ENCODE data around the gene FCN2. TPM values are rescaled to one million over a fixed set of nuclear protein-coding genes. Genes with fewer than 3 reads are reported as not detected.

Gene FCN2
- total and polyA plus RNA-seq, 2 of the 4 experiments (the other 2 are of a cell fraction), result not detected

DNA sequence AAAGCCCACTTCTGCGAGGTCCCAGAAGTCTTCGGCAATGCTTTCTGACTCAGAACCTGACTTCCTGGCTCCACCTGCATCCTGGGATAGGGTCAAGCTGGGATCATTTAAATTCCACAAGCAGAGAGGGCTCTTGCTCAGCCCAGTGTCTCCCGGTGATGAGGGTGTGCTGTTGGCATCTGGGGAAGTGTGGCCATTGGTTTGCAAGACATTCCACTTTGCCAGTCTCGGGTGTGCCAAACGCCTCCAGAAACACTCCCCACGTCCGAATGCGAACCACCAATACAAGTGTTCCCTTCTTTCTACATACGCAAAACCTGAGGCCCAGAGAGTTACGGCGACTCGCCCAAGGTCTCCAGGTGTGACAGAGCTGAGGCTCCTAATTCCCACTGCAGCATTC lies 43.1 kb upstream of the FCN2 start:
- Histone ChIP-seq H4K20me1 (ENCODE audit: insufficient read depth, low read length) (peaks cover 42% of the 10 kb centered on the region), H4K8ac (ENCODE audit: low read depth in 2 of 2, low read length in 2 of 2) (no peak overlapping the region), H3K18ac (ENCODE audit: low read depth, low read length) (no peak overlapping the region), H3K36me3 (ENCODE audit: control insufficient read depth, insufficient read depth, low read length) (peaks cover 97% of the 10 kb centered on the region), H3K9me3 (ENCODE audit: control insufficient read depth, insufficient read depth, low read length) (no peaks in the 10 kb centered on the region), H3K23ac (ENCODE audit: low read depth, low read length) (no peak overlapping the region), H2AK9ac (replicated peaks; ENCODE audit: low read depth, low read length, poor library complexity) (peak overlapping the region; percentile 10), H3K27ac (ENCODE audit: insufficient read depth, low read length) (no peak overlapping the region), H3K56ac (ENCODE audit: extremely low read depth, insufficient read depth, low read length) (no peak overlapping the region), H3K79me1 (ENCODE audit: low read depth in 1 of 2, low read length in 2 of 2) (peaks cover 2 to 12% of the 10 kb centered on the region in 2 experiments; a peak in 3 of 4 replicates), H3K9me1 (ENCODE audit: insufficient read depth, low read length) (0 out of 2 replicates have a peak, but pooled peaks cover 3% of the 10 kb centered on the region), H3K4me2 (ENCODE audit: low read depth, low read length) (no peak overlapping the region), H2BK20ac (ENCODE audit: low read depth, low read length) (no peak overlapping the region), H2BK5ac (ENCODE audit: low read depth, low read length, poor library complexity, severe bottlenecking) (no peak overlapping the region), H3K27me3 (ENCODE audit: control insufficient read depth, insufficient read depth, low read length) (no peaks in the 10 kb centered on the region), H3K14ac (replicated peaks; ENCODE audit: low read depth, low read length) (no peak overlapping the region), H2BK120ac (ENCODE audit: low read depth, low read length) (no peak overlapping the region), H3K9ac (ENCODE audit: low read depth, low read length) (no peak overlapping the region), H3K4me3 (ENCODE audit: insufficient read depth, low read depth, low read length) (no peak overlapping the region), H3K4ac (ENCODE audit: low read depth, low read length) (no peak overlapping the region), H4K5ac (ENCODE audit: low read depth, low read length) (no peak overlapping the region), H2AFZ (replicated peaks; ENCODE audit: low read length, poor library complexity) (no peak overlapping the region), H4K91ac (ENCODE audit: insufficient read depth, low read depth, low read length) (no peak overlapping the region), H2BK15ac (ENCODE audit: low read depth, low read length) (no peak overlapping the region), H3K4me1 (ENCODE audit: control insufficient read depth, insufficient read depth, low read length) (no peaks in the 10 kb centered on the region), H2AK5ac (ENCODE audit: low read depth, low read length) (no peak overlapping the region)
- POLR2A ChIA-PET (ENCODE audit: unreplicated experiment), result no interaction called here
- 92% methylated on average over 8 of the region's 12 CpGs; no CpG with 5 or more reads in 1 of the 2 experiments for WGBS, 2 experiments (ENCODE audit: extremely low coverage in 2 of 2, insufficient read length in 1 of 2)
- DNase-seq, result peak; percentile 25
- CTCF ChIA-PET, result no interaction called here
- in situ Hi-C loops (cut with MboI; ENCODE audit: low sequenced_read_pairs) (no loop called here), dilution Hi-C loops (cut with HindIII; ENCODE audit: low sequenced_read_pairs, unreplicated experiment) (no loop called here), intact Hi-C loops (cut with micrococcal nuclease) (no loop called here)
- TF ChIP-seq SMC3 (IDR thresholded peaks at IDR 0.05; ENCODE audit: low read depth, low read length) (no peak), CEBPB (IDR thresholded peaks at IDR 0.05; ENCODE audit: low read depth, low read length) (no peak), MAZ (IDR thresholded peaks at IDR 0.05; ENCODE audit: borderline replicate concordance, low read depth, low read length) (no peak), RFX5 (IDR thresholded peaks at IDR 0.05; ENCODE audit: low read depth, low read length) (no peak), POLR2A (IDR thresholded peaks at IDR 0.05; ENCODE audit: low read depth, low read length) (no peak), MAFK (IDR thresholded peaks at IDR 0.05; ENCODE audit: low read depth, low read length) (no peak), FOS (IDR thresholded peaks at IDR 0.05; ENCODE audit: low read depth, low read length) (no peak)
- TF ChIP-seq, protein P1, sequence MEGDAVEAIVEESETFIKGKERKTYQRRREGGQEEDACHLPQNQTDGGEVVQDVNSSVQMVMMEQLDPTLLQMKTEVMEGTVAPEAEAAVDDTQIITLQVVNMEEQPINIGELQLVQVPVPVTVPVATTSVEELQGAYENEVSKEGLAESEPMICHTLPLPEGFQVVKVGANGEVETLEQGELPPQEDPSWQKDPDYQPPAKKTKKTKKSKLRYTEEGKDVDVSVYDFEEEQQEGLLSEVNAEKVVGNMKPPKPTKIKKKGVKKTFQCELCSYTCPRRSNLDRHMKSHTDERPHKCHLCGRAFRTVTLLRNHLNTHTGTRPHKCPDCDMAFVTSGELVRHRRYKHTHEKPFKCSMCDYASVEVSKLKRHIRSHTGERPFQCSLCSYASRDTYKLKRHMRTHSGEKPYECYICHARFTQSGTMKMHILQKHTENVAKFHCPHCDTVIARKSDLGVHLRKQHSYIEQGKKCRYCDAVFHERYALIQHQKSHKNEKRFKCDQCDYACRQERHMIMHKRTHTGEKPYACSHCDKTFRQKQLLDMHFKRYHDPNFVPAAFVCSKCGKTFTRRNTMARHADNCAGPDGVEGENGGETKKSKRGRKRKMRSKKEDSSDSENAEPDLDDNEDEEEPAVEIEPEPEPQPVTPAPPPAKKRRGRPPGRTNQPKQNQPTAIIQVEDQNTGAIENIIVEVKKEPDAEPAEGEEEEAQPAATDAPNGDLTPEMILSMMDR (conservative IDR thresholded peaks at IDR 0.05; ENCODE audit: low read depth, low read length), result no peak
- TF ChIP-seq, protein P2, sequence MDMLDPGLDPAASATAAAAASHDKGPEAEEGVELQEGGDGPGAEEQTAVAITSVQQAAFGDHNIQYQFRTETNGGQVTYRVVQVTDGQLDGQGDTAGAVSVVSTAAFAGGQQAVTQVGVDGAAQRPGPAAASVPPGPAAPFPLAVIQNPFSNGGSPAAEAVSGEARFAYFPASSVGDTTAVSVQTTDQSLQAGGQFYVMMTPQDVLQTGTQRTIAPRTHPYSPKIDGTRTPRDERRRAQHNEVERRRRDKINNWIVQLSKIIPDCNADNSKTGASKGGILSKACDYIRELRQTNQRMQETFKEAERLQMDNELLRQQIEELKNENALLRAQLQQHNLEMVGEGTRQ (IDR thresholded peaks at IDR 0.05; ENCODE audit: low read depth, low read length), result no peak
- BruUV-seq (replicated peaks), result no TSS peak
- no peak for ATAC-seq (ENCODE audit: low read depth)

Measured in IMR-90 (cell line).